Psoas muscle (tissue), 8 donors: Measurements from ENCODE around the gene CORO1C. TPM values are rescaled to one million over a fixed set of nuclear protein-coding genes. Genes with fewer than 3 reads are reported as not detected.
"Not testable (repeated sequence)": the region's sequence is repeated elsewhere in the genome, so short reads cannot be mapped to it uniquely, and the experiment has no call there.

Experiments used
- ATAC-seq, 4 donors: fragments of 200-7000 bp; cut with Tn5 transposase; one replicate each; pipeline ENCODE4 v1.9.1; 2020; ENCODE audit warnings: moderate library complexity in 3 of 4, mild to moderate bottlenecking in 2 of 4
- DNase-seq, 2 donors: peaks; one replicate each; pipeline ENCODE4 v3.0.0-alpha.2; 2020
- H3K27ac ChIP-seq: fragments of 200-600 bp; one replicate; pipeline ENCODE4 v1.8.0; 2022
- H3K27me3 ChIP-seq, 3 donors: fragments of 200-600 bp in 1 of 3; one replicate each; pipeline versions ENCODE4 v1.6.1 to v1.8.0; 2013 to 2022; ENCODE audit warnings: low read length in 2 of 3, mild to moderate bottlenecking in 2 of 3, moderate library complexity in 1 of 3; ENCODE audit not compliant: insufficient read depth in 3 of 3
- H3K36me3 ChIP-seq, 2 donors: fragments of 200-600 bp in 1 of 2; one replicate each; pipeline versions ENCODE4 v1.6.1 to v1.8.0; 2013 to 2022; ENCODE audit warnings: low read depth in 1 of 2, mild to moderate bottlenecking in 1 of 2, moderate library complexity in 1 of 2; ENCODE audit not compliant: insufficient read depth in 1 of 2
- H3K4me1 ChIP-seq: fragments of 200-600 bp; one replicate; pipeline ENCODE4 v1.8.0; 2022
- H3K4me3 ChIP-seq: fragments of 200-600 bp; one replicate; pipeline ENCODE4 v1.8.0; 2022; ENCODE audit warnings: mild to moderate bottlenecking
- H3K9me3 ChIP-seq: fragments of 200-600 bp; one replicate; pipeline ENCODE4 v1.8.0; 2022
- CTCF ChIP-seq: fragments of 200-600 bp; IDR thresholded peaks from one replicate; pipeline ENCODE4 v1.8.0; 2022; ENCODE audit warnings: antibody characterized with exemption
- WGBS, 3 donors: extraction: QIAGEN DNeasy Blood & Tissue Kit; methylation state at CpG; one replicate each; pipeline versions ENCODE4 v1.1.6 to v1.1.7; 2013; 5-methylcytosine and 5-hydroxymethylcytosine counted together
- intact Hi-C, 2 donors: fragments of 100-400 bp; cut with DNase I; formaldehyde crosslinking; loops; one replicate each; pipeline versions ENCODE4 v1.11.0 to v1.14.2; 2022
- polyA plus RNA-seq, 3 donors: library from polyadenylated mRNA; stranded (reverse); fragments of 200-250 nt; gene quantifications; one replicate each; pipeline ENCODE4 v1.2.3, GENCODE V29; 2013
- total RNA-seq, 4 donors: library from RNA; stranded (reverse); fragmentation: NEBNext Ultra II Directional in 2 of 4; extraction: Animal tissue kit (Norgen Biotek cat#: 25700) in 2 of 4; gene quantifications; one replicate each; pipeline versions ENCODE4 v1.2.1 to v1.2.4, GENCODE V29; 2021 to 2023
- donor health status: healthy with polysubstance abuse.
- donor health status: DM: no; HTN: no; CAD: no; lungs with moderate emphysema.
- donor health status: Bipolar disorder and iron deficiency.
- donor health status: healthy.
- donor health status: DM: yes; HTN: yes; CAD: no.
- donor health status: DM: no; HTN: no; CAD: no.
- donor health status: DM: no; HTN: no; CAD: no.
- donor health status: DM: yes; HTN: yes; CAD: no.

The CORO1C gene
- total and polyA plus RNA-seq, 7 donors, result 16.9 to 67.1 (median 40.5) TPM

GRCh38 chr12:108773798-108774788 is 42.8 kb upstream of the CORO1C start:
- WGBS, 3 donors, result 35 to 41% (median 38%) methylated on average over 23 of the region's 23 CpGs
- DNase-seq (peak; percentile 85 to 94), ATAC-seq (peak; percentile 69 to 94 (median 92))
- Histone ChIP-seq H3K4me1 (peaks cover 31% of the 10 kb centered on the region), H3K4me3 (no peak overlapping the region), H3K36me3 (no peaks in the 10 kb centered on the region), H3K9me3 (no peaks in the 10 kb centered on the region), H3K27ac (peak overlapping the region; percentile 78), H3K27me3 (no peaks in the 10 kb centered on the region)
- intact Hi-C loops, result loop anchor here (2.0 to 5.0 kb wide), 2 partner anchors 42 to 43 kb away; partner anchors contain the start of gene CORO1C (in 2 of the 2)
- no peak for TF ChIP-seq CTCF

- H3K4me1 ChIP-seq, result peaks cover 31% of the 10 kb centered on the region
- WGBS, 3 donors, result 50 to 62% (median 55%) methylated on average over 25 of the region's 25 CpGs
These were observed 41.8 kb upstream of the CORO1C start for GRCh38 chr12:108772891-108773797.

GRCh38 chr12:108772247-108772646 is 40.9 kb upstream of the CORO1C start:
- H3K27me3 ChIP-seq, result no peaks in the 10 kb centered on the region
- no peak for TF ChIP-seq CTCF
- intact Hi-C loops, result loop anchor here (2.0 to 5.0 kb wide), 2 partner anchors 40 to 41 kb away; partner anchors contain the start of gene CORO1C (in 2 of the 2)
- H3K36me3 ChIP-seq, result no peaks in the 10 kb centered on the region
- H3K4me3 ChIP-seq, result no peak overlapping the region
- DNase-seq (peak; percentile 54 to 81), ATAC-seq (peak; percentile 58 to 90 (median 70))
- WGBS, 3 donors, result 10 to 22% (median 12%) methylated on average over 2 of the region's 2 CpGs
- H3K27ac ChIP-seq, result peak overlapping the region; percentile 78
- peaks cover 31% of the 10 kb centered on the region for H3K4me1 ChIP-seq
- no peaks in the 10 kb centered on the region for H3K9me3 ChIP-seq

More at GRCh38 chr12:108772891-108773797, 41.8 kb upstream of the CORO1C start:
- intact Hi-C loops, result loop anchor here (2.0 to 5.0 kb wide), 2 partner anchors 41 to 42 kb away; partner anchors contain the start of gene CORO1C (in 2 of the 2)
- peak in 1 of 4 donors; percentile 3 for ATAC-seq
- no peak for DNase-seq
- H3K4me3 ChIP-seq, result no peak overlapping the region
- no peaks in the 10 kb centered on the region for H3K36me3 ChIP-seq
- H3K9me3 ChIP-seq, result no peaks in the 10 kb centered on the region
- TF ChIP-seq CTCF, result no peak
- H3K27ac ChIP-seq, result peak overlapping the region; percentile 78
- H3K27me3 ChIP-seq, result no peaks in the 10 kb centered on the region

GRCh38 chr12:108771835-108772234 is 40.5 kb upstream of the CORO1C start:
- not testable (repeated sequence) for H3K27me3 ChIP-seq, H3K9me3 ChIP-seq, H3K4me3 ChIP-seq, H3K36me3 ChIP-seq, ATAC-seq, DNase-seq
- H3K27ac ChIP-seq, result peak overlapping the region; percentile 78
- H3K4me1 ChIP-seq, result peaks cover 31% of the 10 kb centered on the region
- intact Hi-C loops, result loop anchor here (2.0 to 5.0 kb wide), 2 partner anchors 40 to 41 kb away; partner anchors contain the start of gene CORO1C (in 2 of the 2)
- 59 to 70% (median 66%) methylated on average over 9 of the region's 9 CpGs for WGBS, 3 donors
